Measurements from ENCODE around the gene JMJD1C.
"Not testable (repeated sequence)": the region's sequence is repeated elsewhere in the genome, so short reads cannot be mapped to it uniquely, and the experiment has no call there.

Gene JMJD1C

DNA sequence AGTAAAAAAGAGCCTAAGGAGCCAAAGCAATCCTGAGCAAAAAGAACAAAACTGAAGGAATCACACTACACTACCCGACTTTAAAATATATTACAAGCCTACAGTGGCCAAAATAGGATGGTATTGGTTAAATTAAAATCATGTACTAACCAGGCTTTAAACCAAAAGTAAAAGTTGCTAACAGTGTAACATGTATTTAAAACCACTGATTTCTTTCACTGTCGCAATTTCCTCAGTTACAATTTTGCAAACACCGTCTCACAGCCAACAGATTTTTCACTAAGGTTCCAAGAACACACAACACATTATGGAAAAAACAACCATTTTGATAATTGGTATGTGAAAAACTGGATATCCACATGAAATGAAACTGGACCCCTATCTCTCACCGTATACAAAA lies 74.0 kb downstream of the JMJD1C start:
- DNase-seq, result no peak

DNA sequence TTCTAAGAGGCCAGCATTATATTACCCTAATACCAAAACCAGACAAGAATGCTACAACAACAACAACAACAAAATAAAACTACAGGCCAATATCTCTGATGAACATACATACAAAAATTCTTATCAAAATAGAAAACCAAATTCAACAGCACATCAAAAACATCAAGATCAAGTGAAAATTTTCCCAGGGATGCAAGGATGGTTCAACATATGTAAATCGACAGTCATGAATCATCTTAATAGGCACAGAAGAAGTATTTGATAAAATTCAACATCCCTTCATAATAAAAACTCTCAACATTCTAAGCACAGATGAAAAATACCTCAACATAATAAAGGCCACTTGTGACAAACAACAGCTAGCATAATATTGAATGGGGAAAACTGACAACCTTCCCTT lies 75.3 kb downstream of the JMJD1C start:
- DNase-seq, result no peak

DNA sequence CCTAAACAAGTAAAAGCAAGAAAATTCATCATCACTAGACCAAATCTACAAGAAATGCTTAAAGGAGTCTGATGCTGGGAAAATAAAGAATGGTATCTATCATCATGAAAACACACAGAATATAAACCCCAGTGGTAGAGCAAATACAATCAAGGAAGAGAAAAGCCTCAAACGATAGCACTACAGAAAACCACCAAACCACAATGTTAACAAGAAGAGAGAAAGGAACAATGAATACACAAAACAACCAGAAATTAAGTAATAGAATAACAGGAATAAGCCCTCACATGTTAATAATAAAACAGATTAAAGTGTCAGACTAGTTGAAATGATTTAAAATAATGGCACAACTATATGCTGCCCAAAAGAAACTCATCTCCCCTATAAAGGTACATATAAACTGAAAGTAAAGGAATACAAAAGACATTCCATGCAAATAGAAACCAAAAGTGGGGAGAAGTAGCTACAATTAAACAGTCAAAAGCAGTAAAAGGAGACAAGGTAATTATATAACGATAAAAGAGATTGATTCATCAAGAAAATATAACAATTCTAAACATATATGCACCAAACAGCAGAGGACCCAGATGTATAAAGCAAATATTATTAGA lies 77.3 kb downstream of the JMJD1C start:
- no peak for DNase-seq

DNA sequence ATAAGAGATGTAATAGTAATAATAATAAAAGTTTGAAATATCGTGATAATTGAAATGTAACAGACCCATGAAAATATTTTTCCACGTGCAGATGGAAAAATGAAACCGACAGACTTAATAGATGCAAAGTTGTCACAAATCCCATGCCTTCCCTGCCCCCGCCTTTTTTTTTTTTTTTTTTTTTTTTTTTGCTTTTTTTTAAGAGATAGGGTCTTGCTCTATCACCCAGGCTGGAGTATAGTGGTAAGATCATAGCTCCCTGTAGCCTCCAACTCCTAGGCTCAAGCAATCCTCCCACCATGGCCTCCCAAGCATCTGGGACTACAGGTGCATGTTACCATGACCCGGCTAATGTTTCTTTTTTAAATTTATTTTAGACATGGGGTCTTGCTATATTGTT lies 80.5 kb downstream of the JMJD1C start:
- DNase-seq, result no peak

DNA sequence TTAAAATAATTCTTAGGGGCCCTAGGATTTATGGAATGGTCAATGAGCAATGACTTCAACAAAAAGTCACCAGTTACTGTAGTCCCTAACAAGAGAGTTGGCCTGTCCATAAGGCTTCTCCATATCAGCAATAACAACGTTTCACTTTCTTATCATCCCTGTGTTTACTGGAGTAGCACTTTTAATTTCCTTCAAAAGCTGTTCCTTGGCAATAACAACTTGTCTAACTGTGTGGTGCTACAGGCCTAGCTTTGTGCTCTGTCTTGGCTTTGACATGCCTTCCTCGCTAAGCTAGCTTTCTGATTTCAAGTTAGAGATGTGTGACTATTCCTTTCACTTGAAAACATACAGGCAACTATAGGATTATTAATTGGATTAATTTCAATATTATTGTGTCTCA lies 81.1 kb downstream of the JMJD1C start:
- DNase-seq, result no peak

DNA sequence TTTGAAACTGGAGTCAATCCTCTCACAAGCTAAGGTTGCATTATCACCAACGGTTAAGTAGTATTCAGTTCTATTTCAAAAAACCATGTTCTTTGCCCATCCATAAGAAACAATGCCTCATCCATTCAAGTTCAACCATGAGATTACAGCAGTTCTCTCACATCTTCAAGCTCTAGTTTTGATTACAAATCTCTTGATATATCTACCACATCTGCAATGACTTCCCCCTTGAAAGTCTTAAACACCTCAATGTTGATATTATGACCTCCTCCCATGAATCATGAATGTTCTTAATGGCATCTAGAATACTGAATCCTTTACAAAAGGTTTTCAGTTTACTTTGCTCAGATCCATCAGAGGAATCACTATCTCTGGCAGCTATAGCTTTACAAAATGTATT lies 81.8 kb downstream of the JMJD1C start:
- DNase-seq, result no peak

DNA sequence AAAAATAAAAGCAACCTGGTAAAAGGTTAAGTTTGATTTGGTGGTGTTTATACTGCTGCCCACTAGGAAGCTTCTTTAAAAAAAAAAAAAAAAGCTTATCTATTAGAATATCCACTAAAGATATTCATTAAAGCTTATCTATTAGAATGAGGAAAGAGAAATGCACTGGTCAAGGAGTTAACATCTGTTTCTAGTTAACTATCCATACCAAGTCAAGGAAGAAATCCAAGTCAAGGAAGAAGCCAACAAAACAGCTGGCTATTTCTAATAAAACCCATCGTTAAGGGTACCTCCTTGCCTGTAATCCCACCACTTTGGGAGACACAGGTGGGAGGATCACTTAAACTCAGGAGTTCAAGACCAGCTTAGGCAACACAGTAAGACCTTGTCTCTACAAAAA lies 82.6 kb downstream of the JMJD1C start:
- DNase-seq, result no peak

DNA sequence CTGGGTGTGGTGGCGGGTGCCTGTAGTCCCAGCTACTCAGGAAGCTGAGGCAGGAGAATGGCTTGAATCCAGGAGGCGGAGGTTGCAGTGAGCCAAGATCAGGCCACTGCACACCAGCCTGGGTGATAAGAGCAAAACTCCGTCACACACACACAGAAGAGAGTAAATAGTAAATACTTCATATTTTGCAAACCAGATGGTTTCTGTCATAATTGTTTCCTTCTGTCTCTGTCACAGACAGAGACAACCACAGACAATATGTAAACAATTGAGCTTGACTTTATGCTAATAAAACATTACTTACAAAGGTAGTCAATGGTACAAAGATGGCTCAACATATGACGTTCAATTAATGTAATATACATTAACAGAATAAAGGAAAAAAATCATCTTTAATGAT lies 83.7 kb downstream of the JMJD1C start:
- no peak for DNase-seq

DNA sequence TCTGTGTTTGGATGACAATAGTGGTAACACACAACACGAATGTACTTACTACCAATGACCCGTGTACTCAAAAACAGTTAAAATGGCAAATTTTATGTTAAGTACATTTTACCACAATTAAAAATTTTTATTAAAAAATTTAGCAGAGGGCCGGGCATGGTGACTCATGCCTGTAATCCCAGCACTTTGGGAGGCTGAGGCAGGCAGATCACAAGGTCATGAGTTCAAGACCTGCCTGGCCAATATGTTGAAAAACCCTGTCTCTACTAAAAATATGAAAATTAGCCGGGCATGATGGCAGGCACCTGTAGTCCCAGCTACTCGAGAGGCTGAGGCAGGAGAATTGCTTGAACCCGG lies 88.5 kb downstream of the JMJD1C start:
- DNase-seq, result not testable (repeated sequence)

DNA sequence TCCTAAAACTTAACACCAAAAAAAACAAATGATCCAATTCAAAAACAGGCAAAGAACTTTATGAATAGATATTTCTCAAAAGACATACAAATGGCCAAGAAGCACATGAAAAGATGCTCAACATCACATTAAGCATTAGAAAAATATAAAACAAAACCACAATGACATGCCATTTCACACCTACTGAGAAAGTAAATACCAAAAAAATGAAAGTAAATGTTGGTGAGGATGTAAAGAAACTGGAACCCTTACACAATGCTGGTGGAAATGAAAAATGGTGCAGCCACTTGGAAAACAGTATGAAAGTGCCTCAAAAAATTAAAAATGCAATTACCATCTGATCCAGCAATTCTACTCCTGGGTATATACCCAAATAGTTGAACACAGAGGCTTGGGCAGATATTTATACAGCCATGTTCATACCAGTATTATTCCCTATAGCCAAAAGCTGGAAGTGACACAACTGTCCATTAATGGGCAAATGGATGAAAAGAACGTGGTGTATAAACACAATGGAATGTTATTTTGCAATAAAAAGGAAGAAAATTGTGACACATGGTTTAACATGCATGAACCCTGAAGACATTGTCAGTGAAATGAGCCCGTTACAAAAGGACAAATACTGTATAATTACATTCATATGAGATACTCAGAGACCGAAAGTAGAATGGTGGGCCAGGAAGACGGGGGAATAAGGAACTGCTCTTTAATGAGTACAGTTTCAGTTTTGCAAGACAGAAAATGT lies 89.0 kb downstream of the JMJD1C start:
- DNase-seq, result no peak

DNA sequence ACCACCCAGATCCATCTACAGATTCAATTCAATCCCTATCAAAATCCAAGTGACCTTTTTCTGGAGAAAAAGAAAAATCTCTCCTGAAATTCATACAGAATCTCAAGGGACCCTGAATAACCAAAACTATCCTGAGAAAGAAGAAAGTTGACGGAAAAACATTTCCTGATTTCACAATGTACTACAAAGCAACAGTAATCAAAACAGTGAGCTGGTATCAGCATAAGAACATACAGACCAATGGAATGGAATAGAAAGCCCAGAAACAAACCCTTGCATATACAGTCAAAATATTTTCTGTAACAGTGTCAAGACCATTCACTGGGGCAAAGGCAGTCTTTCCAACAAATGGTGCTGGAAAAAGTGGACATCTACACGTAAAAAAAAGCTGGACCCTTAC lies 89.9 kb downstream of the JMJD1C start:
- DNase-seq, result no peak

DNA sequence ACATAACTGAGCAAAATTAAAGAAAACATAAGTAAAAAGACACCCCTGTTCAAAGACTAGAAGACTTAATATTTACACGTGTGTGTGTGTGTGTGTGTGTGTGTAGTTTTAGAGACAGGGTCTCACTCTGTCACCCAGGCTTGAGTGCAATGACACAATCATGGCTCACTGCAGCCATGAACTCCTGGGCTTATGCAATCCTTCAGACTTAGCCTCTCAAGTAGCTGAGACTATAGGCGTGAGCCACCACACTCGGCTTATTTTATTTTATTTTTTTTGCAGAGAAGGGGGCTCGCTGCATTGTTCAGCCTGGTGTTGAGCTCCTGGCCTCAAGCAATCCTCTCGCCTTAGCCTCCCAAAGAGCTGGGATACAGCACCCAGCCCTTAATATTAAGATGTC lies 90.3 kb downstream of the JMJD1C start:
- no peak for DNase-seq

DNA sequence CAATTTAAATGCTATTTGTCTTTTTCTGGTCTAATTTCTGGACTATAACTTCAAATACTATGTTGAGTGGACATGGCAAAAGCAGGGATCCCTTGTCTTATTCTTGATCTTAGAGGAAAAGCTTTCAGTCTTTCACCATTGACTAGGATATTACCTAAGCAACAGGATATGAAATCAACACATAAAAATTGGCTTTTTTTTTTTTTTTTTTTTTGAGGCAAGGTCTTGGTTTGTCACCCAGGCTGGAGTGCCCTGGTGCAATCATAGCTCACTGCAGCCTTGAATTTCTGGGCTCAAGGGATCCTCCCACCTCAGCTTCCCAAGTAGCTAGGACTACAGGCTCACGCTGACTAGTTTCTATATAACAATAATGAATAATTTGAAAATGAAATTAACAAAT lies 90.8 kb downstream of the JMJD1C start:
- DNase-seq, result no peak

DNA sequence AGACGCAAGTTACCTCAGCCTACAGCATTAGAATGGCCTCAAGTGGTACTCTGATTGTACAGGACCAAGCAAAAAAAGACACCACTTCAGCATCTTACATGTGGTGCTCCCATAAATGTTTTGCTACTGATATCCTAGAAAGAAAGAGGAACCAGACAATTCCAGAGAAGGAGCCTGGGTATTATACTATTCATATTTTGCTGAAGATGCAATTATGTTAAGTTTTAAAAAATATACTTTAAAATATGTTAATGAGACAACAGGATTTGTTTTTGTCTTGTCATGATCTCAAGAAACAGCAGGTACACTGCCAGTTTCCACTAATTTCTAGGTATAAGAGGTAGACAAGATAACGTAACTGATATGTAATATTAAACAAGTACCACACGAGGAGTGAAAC lies 92.6 kb downstream of the JMJD1C start:
- no peak for DNase-seq

DNA sequence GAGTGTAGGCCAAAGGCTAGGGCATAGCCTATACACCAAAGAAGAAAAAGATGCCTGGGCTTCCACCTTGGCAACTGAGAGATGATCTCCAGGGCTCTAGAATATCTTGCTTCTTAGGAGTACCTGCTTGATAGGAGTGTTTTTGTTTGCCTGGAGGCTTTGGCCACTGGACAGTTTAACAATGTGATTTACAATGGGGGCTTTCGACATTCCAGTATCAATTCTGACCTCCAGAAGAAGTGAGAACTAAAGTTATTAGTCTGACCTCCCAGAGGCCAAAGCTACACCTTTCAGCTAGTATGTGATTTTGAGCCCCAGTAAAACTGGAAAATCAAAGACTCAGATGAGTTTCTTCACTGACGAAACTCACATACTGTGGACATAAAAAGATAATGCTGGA lies 96.1 kb downstream of the JMJD1C start:
- DNase-seq, result no peak

DNA sequence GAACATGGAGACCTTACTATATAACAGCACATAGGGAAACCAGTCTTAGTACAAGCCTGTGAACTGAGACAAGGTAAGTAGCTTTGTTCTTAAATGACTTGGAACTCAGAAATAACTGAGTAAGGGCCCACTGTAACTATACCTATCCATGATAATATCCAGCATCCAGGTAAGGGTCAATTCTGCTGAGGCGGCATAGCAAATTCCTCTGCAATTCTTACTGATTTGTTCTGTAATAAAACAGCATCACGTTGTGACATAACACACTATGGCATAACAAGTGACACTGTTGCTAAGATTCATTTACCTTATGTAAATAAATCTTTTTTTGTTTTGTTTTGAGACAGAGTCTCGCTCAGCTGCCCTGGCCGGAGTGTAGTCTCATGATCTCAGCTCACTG lies 97.4 kb downstream of the JMJD1C start:
- DNase-seq, result no peak

DNA sequence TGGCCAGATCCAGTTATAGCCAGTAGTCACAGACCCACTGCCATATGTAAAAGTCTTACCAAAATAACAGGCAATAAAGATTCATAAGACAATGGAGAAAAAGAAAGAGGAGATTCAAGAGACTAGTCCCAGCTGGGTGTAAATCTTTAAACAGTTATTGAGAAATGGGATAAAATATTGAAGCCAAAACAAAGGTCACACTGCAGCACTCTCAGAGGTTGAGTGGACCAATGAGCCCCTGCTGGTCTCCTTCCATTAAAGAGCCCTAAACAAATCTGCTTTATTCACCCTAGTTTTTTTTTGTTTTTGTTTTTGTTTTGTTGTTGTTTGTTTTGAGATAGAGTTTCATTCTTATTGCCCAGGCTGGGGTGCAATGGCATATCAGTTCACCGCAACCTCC lies 98.8 kb downstream of the JMJD1C start:
- no peak for DNase-seq

DNA sequence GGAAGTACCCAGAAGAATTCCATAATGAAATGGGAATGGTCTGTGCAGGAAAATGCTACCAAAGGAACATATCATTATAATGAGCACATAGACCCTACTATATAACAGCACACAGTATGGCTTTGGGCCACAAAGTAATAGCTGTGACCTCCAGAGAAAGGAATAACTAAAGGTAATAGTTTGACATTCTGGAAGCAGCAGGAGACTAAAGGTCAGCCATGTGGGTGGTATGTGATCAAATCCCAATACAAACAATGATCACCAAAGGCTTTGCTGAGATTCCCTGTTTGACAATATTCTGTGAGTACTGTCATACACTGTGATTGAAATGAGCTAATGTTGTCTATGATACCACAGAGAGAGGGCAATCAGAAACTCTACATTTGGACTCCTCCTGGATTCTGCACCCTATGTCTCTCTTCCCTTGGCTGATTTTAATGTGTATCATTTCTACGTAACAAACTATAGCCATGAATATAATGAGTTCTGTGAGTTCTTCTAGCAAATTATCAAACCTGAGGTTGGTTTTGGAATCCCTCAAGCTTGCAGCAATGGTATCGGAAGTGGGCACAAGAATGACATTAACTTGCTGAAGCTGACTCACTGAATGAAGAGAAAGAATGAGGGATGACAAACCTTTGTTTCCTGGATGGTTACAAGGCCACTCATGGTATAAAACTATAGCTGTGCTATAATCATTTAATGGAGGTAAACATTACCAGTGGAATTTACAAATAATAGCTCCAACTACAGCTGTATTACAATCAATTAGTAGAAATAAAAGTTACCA lies 99.6 kb downstream of the JMJD1C start:
- no peak for DNase-seq

DNA sequence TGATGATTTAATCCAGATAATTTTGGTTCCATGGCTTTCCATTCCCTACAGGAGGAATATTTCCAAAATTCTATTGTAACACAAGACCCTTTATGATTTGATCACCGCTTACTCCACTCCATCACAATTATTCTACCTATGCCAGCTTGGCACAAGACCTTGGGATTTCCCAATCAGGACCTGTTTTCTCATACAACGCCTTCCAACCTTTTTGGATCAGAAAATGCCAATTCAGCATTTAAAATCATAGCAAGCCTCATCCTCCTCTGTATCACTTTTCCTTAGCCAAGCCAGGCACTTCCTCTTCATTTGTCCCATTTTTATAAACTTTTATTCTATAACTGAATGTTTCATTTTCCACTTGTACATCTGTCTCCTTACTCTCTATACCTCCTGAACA lies 100.9 kb downstream of the JMJD1C start:
- no peak for DNase-seq

DNA sequence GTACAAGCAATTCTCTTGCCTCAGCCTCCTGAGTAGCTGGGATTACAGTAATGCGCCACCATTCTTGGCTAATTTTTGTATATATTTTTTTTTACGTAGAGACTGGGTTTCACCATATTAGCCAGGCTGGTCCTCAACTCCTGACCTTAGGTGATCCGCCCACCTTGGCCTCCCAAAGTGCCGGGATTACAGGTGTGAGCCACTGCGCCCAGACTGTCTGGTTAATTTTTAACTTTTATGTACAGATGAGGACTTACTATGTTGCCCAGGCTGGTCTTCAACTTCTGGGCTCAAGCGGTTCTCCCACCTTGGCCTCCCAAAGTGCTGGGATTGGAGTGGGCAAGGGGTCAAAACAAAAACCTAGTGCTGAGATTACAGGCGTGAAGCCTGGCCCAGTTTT lies 101.8 kb downstream of the JMJD1C start:
- DNase-seq, result no peak

DNA sequence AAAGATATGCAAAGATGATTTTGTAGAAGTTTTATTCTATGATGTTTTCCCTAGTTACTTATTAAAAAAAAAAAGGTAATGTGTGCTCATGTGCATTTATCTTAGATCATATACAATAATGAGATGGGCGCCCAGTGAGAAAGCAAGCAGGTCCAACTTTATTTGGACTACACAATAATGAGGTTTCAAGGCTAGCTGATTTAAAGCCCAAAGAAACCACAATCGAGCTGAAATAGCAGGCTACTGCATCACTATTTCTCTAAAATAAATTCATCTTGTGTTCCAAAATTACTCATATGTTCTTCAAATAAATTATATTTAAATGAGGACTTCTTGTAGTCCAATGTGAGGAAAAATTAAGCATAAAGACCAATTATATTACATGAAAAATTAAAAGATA lies 110.1 kb downstream of the JMJD1C start:
- no peak for DNase-seq

DNA sequence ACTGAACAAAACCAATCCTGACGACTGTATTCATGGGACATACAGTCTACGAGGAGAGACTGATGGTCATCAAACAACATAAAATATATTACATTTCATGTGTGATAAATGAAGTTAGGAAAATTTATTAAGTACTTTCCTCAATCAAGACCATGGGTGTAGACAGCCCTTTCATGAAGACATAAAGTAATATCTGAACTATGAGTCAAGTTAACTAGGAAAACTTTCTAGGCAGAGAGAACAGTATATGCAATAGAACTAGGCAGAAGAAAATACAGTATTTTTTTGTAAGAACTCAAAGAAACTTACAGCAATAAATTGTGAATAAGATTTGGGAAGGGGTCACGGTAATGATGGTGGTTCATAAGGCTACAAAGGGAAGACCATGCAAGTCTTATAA lies 112.8 kb downstream of the JMJD1C start:
- DNase-seq, result no peak

DNA sequence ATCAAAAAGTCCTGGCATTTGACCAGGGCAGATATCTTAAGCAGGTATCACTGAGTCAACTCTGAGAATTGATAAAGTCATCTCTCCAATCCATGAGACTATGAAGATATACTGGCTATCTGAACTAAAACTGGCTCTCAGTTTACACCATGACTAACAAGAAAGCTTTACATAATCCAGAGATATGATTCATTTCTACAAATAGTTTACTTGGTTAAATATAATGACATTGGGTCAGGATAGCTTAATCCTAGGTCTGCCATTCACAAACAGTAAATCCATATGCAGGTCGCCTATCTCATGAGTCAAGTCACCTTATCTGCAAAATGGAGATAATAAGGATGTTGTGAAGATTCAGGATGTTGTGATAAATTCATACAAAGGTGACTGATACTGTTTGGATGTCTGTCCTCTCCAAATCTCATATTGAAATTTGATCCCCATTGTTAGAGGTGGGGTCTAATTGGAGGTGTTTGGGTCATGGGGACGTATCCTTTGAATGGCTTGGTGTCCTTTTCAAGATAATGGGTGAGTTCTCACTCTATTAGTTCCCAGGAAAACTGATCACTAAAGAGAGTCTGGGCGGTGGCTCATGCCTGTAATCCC lies 117.4 kb downstream of the JMJD1C start:
- DNase-seq, result no peak

DNA sequence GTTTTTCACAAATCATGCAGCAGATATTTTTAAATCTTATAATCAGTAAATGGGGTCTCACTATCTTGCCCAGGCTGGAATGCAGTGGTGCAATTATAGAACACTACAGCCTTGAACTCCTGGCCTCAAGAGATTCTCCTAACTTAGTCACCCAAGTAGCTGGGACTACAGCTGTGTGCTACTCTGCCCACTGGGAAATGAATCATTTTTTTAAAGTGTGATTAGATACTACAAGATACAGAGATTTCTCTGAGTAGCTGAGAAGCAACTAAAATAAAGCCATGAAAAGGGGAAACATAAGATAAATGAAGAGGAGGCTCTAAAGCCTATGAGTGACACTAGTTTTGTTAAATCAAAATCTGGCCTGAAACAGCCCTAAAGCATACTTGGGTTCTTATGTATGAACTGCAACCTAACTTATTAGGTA lies 119.7 kb downstream of the JMJD1C start:
- no peak for DNase-seq

Measured in activated CD4-positive, CD25-positive, alpha-beta regulatory T cell treated with anti-CD3 and anti-CD28 coated beads, Interleukin-2, amount 50 U/mL, for 72 hours (primary cell).